ENCODE data around the gene STK10.

STK10 gene

GRCh38 chr5:172077664-172078425, 110.2 kb downstream of the STK10 start:
- Histone ChIP-seq H3K9me3 (ENCODE audit: control insufficient read depth in 1 of 2, low read length in 2 of 2) (no peaks in the 10 kb centered on the region), H3K27me3 (ENCODE audit: low read depth, low read length) (no peaks in the 10 kb centered on the region), H3K27ac (ENCODE audit: low read length) (no peak overlapping the region), H3K4me3 (ENCODE audit: low read depth in 1 of 2, low read length in 2 of 2) (no peak overlapping the region), H3K36me3 (ENCODE audit: control insufficient read depth in 1 of 2, insufficient read depth in 2 of 2, low read length in 2 of 2) (peaks cover 5 to 29% of the 10 kb centered on the region in 2 donors), H3K4me1 (ENCODE audit: control insufficient read depth in 1 of 2, insufficient read depth in 2 of 2, low read length in 2 of 2) (peaks cover 0 to 6% of the 10 kb centered on the region in 2 donors)

DNA sequence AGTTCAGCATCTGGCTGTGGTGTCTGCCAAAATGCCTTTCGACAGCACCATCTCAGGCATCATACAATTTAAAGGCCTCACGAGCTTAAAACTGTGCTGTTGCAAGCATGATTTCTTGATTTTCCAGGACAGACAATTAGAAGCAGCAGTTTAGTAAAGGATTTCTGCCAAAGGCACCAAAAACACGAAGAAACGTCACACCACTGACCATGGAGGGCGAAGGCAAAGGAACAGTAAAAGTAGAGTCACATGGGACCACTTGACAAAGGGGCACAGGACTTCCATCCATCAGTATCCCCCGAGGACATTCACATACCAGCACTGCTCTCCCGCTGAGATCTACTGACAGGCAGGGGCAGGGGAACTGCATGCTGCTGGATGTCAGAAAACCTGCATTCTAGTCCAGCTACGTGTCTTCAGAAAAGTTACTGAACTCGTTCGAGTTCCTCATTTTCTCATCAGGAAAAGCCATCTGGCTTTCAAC, 111.2 kb downstream of the STK10 start:
- Histone ChIP-seq H3K36me3 (ENCODE audit: control insufficient read depth in 1 of 2, insufficient read depth in 2 of 2, low read length in 2 of 2) (peaks cover 4 to 21% of the 10 kb centered on the region in 2 donors), H3K9me3 (ENCODE audit: control insufficient read depth in 1 of 2, low read length in 2 of 2) (no peaks in the 10 kb centered on the region), H3K4me3 (ENCODE audit: low read depth in 1 of 2, low read length in 2 of 2) (no peak overlapping the region), H3K27me3 (ENCODE audit: low read depth, low read length) (no peaks in the 10 kb centered on the region), H3K4me1 (ENCODE audit: control insufficient read depth in 1 of 2, insufficient read depth in 2 of 2, low read length in 2 of 2) (peaks cover 0 to 6% of the 10 kb centered on the region in 2 donors), H3K27ac (ENCODE audit: low read length) (no peak overlapping the region)

- Histone ChIP-seq H3K4me1 (ENCODE audit: control insufficient read depth in 1 of 2, insufficient read depth in 2 of 2, low read length in 2 of 2) (peaks cover 0 to 6% of the 10 kb centered on the region in 2 donors), H3K4me3 (ENCODE audit: low read depth in 1 of 2, low read length in 2 of 2) (no peak overlapping the region), H3K36me3 (ENCODE audit: control insufficient read depth in 1 of 2, insufficient read depth in 2 of 2, low read length in 2 of 2) (peaks cover 0 to 15% of the 10 kb centered on the region in 2 donors), H3K9me3 (ENCODE audit: control insufficient read depth in 1 of 2, low read length in 2 of 2) (no peaks in the 10 kb centered on the region), H3K27me3 (ENCODE audit: low read depth, low read length) (no peaks in the 10 kb centered on the region), H3K27ac (ENCODE audit: low read length) (no peak overlapping the region)
Measured at GRCh38 chr5:172075656-172076055, 112.4 kb downstream of the STK10 start.

GRCh38 chr5:172074896-172075295, 113.1 kb downstream of the STK10 start:
- Histone ChIP-seq H3K9me3 (ENCODE audit: control insufficient read depth in 1 of 2, low read length in 2 of 2) (no peaks in the 10 kb centered on the region), H3K4me3 (ENCODE audit: low read depth in 1 of 2, low read length in 2 of 2) (no peak overlapping the region), H3K4me1 (ENCODE audit: control insufficient read depth in 1 of 2, insufficient read depth in 2 of 2, low read length in 2 of 2) (peaks cover 0 to 6% of the 10 kb centered on the region in 2 donors), H3K27me3 (ENCODE audit: low read depth, low read length) (no peaks in the 10 kb centered on the region), H3K27ac (ENCODE audit: low read length) (no peak overlapping the region), H3K36me3 (ENCODE audit: control insufficient read depth in 1 of 2, insufficient read depth in 2 of 2, low read length in 2 of 2) (peaks cover 0 to 8% of the 10 kb centered on the region in 2 donors)

DNA sequence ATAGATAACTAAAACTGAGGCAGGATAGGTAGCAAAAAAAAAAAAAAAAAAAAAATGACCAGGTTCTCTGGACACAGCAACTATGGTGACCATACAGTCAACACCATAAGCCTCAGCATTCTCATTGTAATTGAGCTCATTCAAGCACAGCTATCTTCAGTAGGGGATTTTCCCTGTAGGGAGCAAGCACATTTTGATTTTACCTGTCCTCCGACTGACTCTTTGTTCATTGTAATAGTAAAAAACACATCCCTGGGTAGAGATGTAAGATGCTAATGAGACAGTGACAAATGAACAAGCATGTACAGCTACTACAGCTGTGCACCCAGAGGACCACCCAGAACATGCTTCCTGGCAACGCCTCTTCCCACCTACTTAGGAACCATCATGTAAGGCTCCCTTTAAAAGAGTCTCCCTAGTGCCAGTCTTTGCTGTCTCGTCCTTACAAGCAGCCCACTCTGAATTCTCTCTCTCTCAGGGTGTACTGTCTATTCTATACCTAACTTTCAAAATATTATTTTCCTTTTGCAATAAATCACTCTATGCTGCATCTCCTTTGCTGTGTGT, 116.6 kb downstream of the STK10 start:
- H3K9me3 ChIP-seq (ENCODE audit: control insufficient read depth in 1 of 2, low read length in 2 of 2): no peaks in the 10 kb centered on the region
- no peak overlapping the region for H3K4me3 ChIP-seq (ENCODE audit: low read depth in 1 of 2, low read length in 2 of 2)
- H3K36me3 ChIP-seq (ENCODE audit: control insufficient read depth in 1 of 2, insufficient read depth in 2 of 2, low read length in 2 of 2): peaks cover 0 to 8% of the 10 kb centered on the region in 2 donors
- H3K27ac ChIP-seq (ENCODE audit: low read length): no peak overlapping the region
- H3K4me1 ChIP-seq (ENCODE audit: control insufficient read depth in 1 of 2, insufficient read depth in 2 of 2, low read length in 2 of 2): no peaks in the 10 kb centered on the region
- no peaks in the 10 kb centered on the region for H3K27me3 ChIP-seq (ENCODE audit: low read depth, low read length)

DNA sequence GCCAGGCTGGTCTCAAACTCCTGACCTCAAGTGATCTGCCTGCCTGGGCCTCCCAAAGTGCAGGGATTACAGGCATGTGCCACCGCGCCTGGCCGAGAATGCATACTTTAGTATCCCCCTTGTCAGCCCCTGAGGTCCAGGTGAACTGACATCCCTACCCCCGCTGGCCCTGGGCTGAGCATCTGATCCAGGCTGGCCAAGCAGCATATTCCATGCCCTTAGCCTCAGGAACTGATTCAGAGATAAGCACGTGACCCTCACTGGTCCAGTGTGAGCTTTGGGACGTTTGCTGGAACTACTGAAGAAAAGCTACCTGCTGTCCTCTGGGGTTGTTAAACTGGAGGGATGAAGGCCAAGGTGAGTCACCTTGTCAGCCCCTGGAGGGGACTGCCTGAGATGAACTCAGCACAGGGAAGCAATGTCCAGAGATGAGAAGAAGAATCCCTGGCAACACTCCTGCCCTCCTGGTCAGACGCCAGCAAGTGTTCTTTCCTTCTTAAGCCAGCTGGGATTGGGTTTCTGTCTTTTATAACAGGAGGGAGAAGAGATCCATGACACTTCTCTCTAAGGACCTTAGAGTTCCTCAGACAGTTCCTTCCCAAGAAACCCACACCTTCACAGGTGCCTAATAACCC, 122.5 kb downstream of the STK10 start:
- Histone ChIP-seq H3K4me3 (ENCODE audit: low read depth in 1 of 2, low read length in 2 of 2) (no peak overlapping the region), H3K27ac (ENCODE audit: low read length) (no peak overlapping the region), H3K36me3 (ENCODE audit: control insufficient read depth in 1 of 2, insufficient read depth in 2 of 2, low read length in 2 of 2) (peaks cover 13 to 28% of the 10 kb centered on the region in 2 donors), H3K27me3 (ENCODE audit: low read depth, low read length) (no peaks in the 10 kb centered on the region), H3K9me3 (ENCODE audit: control insufficient read depth in 1 of 2, low read length in 2 of 2) (no peaks in the 10 kb centered on the region), H3K4me1 (ENCODE audit: control insufficient read depth in 1 of 2, insufficient read depth in 2 of 2, low read length in 2 of 2) (peaks cover 0 to 4% of the 10 kb centered on the region in 2 donors)

DNA sequence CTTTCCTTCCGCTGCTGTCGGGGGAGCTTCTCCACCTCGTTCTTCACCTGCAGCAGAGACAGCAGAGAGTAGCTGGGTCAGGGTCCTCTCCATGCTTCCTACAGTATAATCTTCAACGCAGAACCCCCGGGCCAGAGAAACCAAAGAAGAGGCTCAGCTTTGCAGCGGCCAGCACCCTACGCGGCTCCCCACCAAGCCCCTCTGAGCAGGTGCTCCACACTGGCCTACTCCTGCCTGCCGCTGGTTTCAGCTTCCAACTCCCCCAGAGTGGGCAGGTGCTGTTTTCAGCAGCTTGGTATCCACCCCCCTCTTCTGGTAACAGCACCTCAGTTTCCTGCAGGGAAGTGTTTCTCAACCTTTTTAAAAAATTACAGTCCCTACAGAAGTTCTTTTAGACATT, 123.3 kb downstream of the STK10 start:
- H3K27ac ChIP-seq (ENCODE audit: low read length): no peak overlapping the region
- peaks cover 0 to 4% of the 10 kb centered on the region in 2 donors for H3K4me1 ChIP-seq (ENCODE audit: control insufficient read depth in 1 of 2, insufficient read depth in 2 of 2, low read length in 2 of 2)
- no peaks in the 10 kb centered on the region for H3K27me3 ChIP-seq (ENCODE audit: low read depth, low read length)
- H3K36me3 ChIP-seq (ENCODE audit: control insufficient read depth in 1 of 2, insufficient read depth in 2 of 2, low read length in 2 of 2): peaks cover 16 to 35% of the 10 kb centered on the region in 2 donors
- H3K4me3 ChIP-seq (ENCODE audit: low read depth in 1 of 2, low read length in 2 of 2): no peak overlapping the region
- H3K9me3 ChIP-seq (ENCODE audit: control insufficient read depth in 1 of 2, low read length in 2 of 2): no peaks in the 10 kb centered on the region

GRCh38 chr5:172064358-172064757, 123.7 kb downstream of the STK10 start:
- peaks cover 0 to 4% of the 10 kb centered on the region in 2 donors for H3K4me1 ChIP-seq (ENCODE audit: control insufficient read depth in 1 of 2, insufficient read depth in 2 of 2, low read length in 2 of 2)
- peaks cover 16 to 37% of the 10 kb centered on the region in 2 donors for H3K36me3 ChIP-seq (ENCODE audit: control insufficient read depth in 1 of 2, insufficient read depth in 2 of 2, low read length in 2 of 2)
- H3K27ac ChIP-seq (ENCODE audit: low read length): no peak overlapping the region
- H3K27me3 ChIP-seq (ENCODE audit: low read depth, low read length): no peaks in the 10 kb centered on the region
- no peaks in the 10 kb centered on the region for H3K9me3 ChIP-seq (ENCODE audit: control insufficient read depth in 1 of 2, low read length in 2 of 2)
- H3K4me3 ChIP-seq (ENCODE audit: low read depth in 1 of 2, low read length in 2 of 2): no peak overlapping the region

GRCh38 chr5:172063463-172064235, 124.4 kb downstream of the STK10 start:
- H3K9me3 ChIP-seq (ENCODE audit: control insufficient read depth in 1 of 2, low read length in 2 of 2): no peaks in the 10 kb centered on the region
- H3K27me3 ChIP-seq (ENCODE audit: low read depth, low read length): no peaks in the 10 kb centered on the region
- peaks cover 16 to 37% of the 10 kb centered on the region in 2 donors for H3K36me3 ChIP-seq (ENCODE audit: control insufficient read depth in 1 of 2, insufficient read depth in 2 of 2, low read length in 2 of 2)
- H3K4me3 ChIP-seq (ENCODE audit: low read depth in 1 of 2, low read length in 2 of 2): no peak overlapping the region
- no peak overlapping the region for H3K27ac ChIP-seq (ENCODE audit: low read length)
- H3K4me1 ChIP-seq (ENCODE audit: control insufficient read depth in 1 of 2, insufficient read depth in 2 of 2, low read length in 2 of 2): peaks cover 0 to 4% of the 10 kb centered on the region in 2 donors

DNA sequence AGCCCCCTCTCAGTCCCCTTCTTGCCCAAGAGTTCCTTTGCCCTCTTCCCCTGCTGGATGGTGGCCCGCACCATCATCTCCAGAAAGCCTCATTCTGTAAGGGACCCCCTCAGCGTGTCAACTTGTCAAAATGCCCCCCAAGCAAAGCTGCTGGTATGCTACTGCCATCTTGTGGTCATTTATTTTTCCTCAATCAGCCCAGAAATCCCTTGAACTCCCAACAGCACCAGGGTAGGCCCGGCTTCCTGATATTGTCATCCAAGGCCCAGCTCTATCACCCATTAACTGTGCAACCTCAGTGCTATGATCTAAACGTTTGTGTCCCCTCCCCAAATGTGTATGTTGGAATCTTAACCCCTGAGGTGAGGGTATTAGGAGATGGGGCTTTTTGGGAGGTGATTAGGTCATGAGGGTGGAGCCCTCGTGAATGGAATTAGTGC, 128.3 kb downstream of the STK10 start:
- Histone ChIP-seq H3K36me3 (ENCODE audit: control insufficient read depth in 1 of 2, insufficient read depth in 2 of 2, low read length in 2 of 2) (peaks cover 16 to 57% of the 10 kb centered on the region in 2 donors), H3K4me3 (ENCODE audit: low read depth in 1 of 2, low read length in 2 of 2) (no peak overlapping the region), H3K27me3 (ENCODE audit: low read depth, low read length) (no peaks in the 10 kb centered on the region), H3K27ac (ENCODE audit: low read length) (no peak overlapping the region), H3K9me3 (ENCODE audit: control insufficient read depth in 1 of 2, low read length in 2 of 2) (no peaks in the 10 kb centered on the region), H3K4me1 (ENCODE audit: control insufficient read depth in 1 of 2, insufficient read depth in 2 of 2, low read length in 2 of 2) (no peaks in the 10 kb centered on the region)

DNA sequence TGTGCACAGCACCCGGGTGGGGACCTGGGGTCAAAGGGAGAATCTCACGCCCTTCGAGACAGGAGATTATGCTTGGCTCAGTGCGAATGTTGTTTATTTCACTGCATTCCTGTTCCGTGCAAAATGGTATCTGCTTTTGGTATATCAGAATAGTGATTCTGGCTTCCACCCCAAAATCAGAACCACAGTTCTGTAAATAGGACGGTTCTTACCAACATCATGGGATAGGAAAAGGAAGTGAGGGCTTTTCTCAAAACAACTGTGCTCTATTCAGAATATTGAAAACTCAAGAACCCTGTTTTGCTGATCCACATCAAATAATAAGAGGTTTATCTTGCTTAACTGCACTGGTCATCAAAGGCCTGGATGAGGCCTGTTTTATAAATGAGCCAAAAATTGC, 129.9 kb downstream of the STK10 start:
- Histone ChIP-seq H3K4me3 (ENCODE audit: low read depth in 1 of 2, low read length in 2 of 2) (no peak overlapping the region), H3K36me3 (ENCODE audit: control insufficient read depth in 1 of 2, insufficient read depth in 2 of 2, low read length in 2 of 2) (peaks cover 15 to 54% of the 10 kb centered on the region in 2 donors)

More for the DNA sequence above, 129.9 kb downstream of the STK10 start:
- Histone ChIP-seq H3K4me1 (ENCODE audit: control insufficient read depth in 1 of 2, insufficient read depth in 2 of 2, low read length in 2 of 2) (no peaks in the 10 kb centered on the region), H3K27ac (ENCODE audit: low read length) (no peak overlapping the region), H3K27me3 (ENCODE audit: low read depth, low read length) (no peaks in the 10 kb centered on the region), H3K9me3 (ENCODE audit: control insufficient read depth in 1 of 2, low read length in 2 of 2) (no peaks in the 10 kb centered on the region)

All from muscle layer of duodenum (tissue), 2 donors.